Heart left ventricle (tissue), 16 donors: ENCODE measurements around the gene GRK5. TPM values are rescaled to one million over a fixed set of nuclear protein-coding genes. Genes with fewer than 3 reads are reported as not detected.
A peak's percentile ranks its signal among the peaks of the same experiment; 100 is the strongest.

ENCODE experiments used
- ATAC-seq, 4 donors: fragments of 200-7000 bp; cut with Tn5 transposase; one replicate each; pipeline ENCODE4 v1.9.1; 2020 to 2022; ENCODE audit warnings: moderate library complexity in 4 of 4, mild to moderate bottlenecking in 3 of 4, moderate number of reproducible peaks in 1 of 4
- DNase-seq, 5 donors: peaks; one replicate each; pipeline ENCODE4 v3.0.0-alpha.2; 2020
- H3K27ac ChIP-seq, 12 donors: fragments of 200-600 bp; sonication (generic) in 4 of 12; one replicate each; pipeline versions ENCODE4 v1.5.0 to v1.8.0; 2016 to 2022; ENCODE audit warnings: mild to moderate bottlenecking in 2 of 12
- H3K27me3 ChIP-seq, 9 donors: fragments of 200-600 bp; sonication (generic) in 2 of 9; one replicate each; pipeline versions ENCODE4 v1.5.1 to v1.8.0; 2016 to 2022; ENCODE audit warnings: mild to moderate bottlenecking in 3 of 9
- H3K36me3 ChIP-seq, 9 donors: fragments of 200-600 bp; sonication (generic) in 2 of 9; one replicate each; pipeline versions ENCODE4 v1.5.0 to v1.8.0; 2018 to 2022; ENCODE audit warnings: mild to moderate bottlenecking in 2 of 9
- H3K4me1 ChIP-seq, 12 donors: fragments of 200-600 bp; sonication (generic) in 4 of 12; one replicate each; pipeline versions ENCODE4 v1.5.0 to v1.8.0; 2016 to 2022; ENCODE audit warnings: mild to moderate bottlenecking in 3 of 12
- H3K4me3 ChIP-seq, 12 donors: fragments of 200-600 bp; sonication (generic) in 4 of 12; one replicate each; pipeline versions ENCODE4 v1.5.0 to v1.8.0; 2017 to 2022; ENCODE audit warnings: mild to moderate bottlenecking in 9 of 12, moderate library complexity in 4 of 12
- H3K9me3 ChIP-seq, 12 donors: fragments of 200-600 bp; sonication (generic) in 4 of 12; one replicate each; pipeline versions ENCODE4 v1.5.0 to v1.8.0; 2016 to 2022; ENCODE audit warnings: mild to moderate bottlenecking in 1 of 12
- POLR2A ChIP-seq, 2 donors: fragments of 450-650 bp; IDR thresholded peaks; one replicate each; pipeline ENCODE4 v1.6.1; 2017; ENCODE audit warnings: antibody characterized with exemption in 2 of 2, mild to moderate bottlenecking in 2 of 2, moderate library complexity in 2 of 2
- WGBS, 4 donors: extraction: QIAGEN DNeasy Blood & Tissue Kit in 2 of 4; methylation state at CpG; one replicate each; pipeline versions ENCODE4 v1.1.5 to v1.1.7; 2013 to 2018; 5-methylcytosine and 5-hydroxymethylcytosine counted together
- intact Hi-C, 10 donors: fragments of 100-400 bp; cut with DNase I; formaldehyde crosslinking; loops; one replicate each; pipeline versions ENCODE4 v1.11.1 to v1.14.2; 2022
- polyA plus RNA-seq, 2 donors: library from polyadenylated mRNA; stranded (reverse); fragments of 200-250 nt; gene quantifications; one replicate each; pipeline ENCODE4 v1.2.3, GENCODE V29; 2013
- total RNA-seq, 9 donors: library from RNA; depleted of rRNA in 2 of 9; stranded (reverse); fragments of >200 nt in 2 of 9; fragmentation: NEBNext Ultra II Directional in 3 of 9; extraction: Animal tissue kit (Norgen Biotek cat#: 25700) in 3 of 9; gene quantifications; one replicate each; pipeline versions ENCODE4 v1.1.0 to v1.2.4, GENCODE V29; 2016 to 2023
- TF ChIP-seq, protein P1 (sequence below), 12 donors: fragments of 200-600 bp; sonication (generic) in 4 of 12; IDR thresholded peaks; one replicate each; pipeline versions ENCODE4 v1.5.0 to v1.8.0; 2018 to 2022; ENCODE audit warnings: antibody characterized with exemption in 12 of 12, mild to moderate bottlenecking in 5 of 12
- donor health status: ischemic (EF 13 %, LVEDD 7.1; RV severe dilation, severe dysfunction).
- donor health status: healthy with polysubstance abuse.
- donor health status: DM: no; HTN: yes; CAD: no.
- donor health status: DM: no; HTN: no; CAD: no.
- donor health status: ischemic (EF 25% LVEDD 6.9; RV normal size, moderate dysfunction).
- donor health status: ischemic (EF 25% LVEDD 5.7; RV mildly dilated, moderate dysfunction).
- donor health status: healthy.
- donor health status: DM: yes; HTN: yes; CAD: no.
- donor health status: ischemic (EF 35%, LVEDD 5.7; RV mildly dilated, moderate dysfunction).
- donor health status: nonischemic (EF 11% LVEDD 7.7; RV severe dilation, severe dysfunction).
- donor health status: DM: yes; HTN: yes; CAD: no.
- donor health status: PGD.
- donor health status: ischemic (EF 29% LVEDD 5.4; RV normal size, mild dysfunction).
- donor health status: nonischemic (EF 23%, LVEDD 6.1; RV moderate dilation, normal function).

GRK5 gene
- total and polyA plus RNA-seq, 11 donors, result 13.1 to 58.0 (median 30.2) TPM

DNA sequence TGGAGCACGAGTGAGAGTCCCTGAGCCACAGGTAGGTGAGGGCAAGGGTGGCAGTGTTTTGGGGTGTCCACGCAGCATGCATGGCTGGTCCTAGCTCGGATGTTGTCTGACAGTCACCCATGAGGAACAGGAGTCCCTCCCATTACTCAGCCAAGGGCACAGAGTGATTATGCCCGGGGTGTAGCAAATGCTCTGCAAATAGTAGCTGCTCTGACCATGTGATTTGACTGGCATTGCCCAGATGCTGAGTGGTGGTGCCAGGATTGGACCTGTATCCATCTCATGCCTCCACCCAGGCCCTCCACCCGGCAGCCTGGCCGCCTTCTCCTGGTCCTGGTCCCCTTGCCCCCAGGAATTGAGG is 150.8 kb downstream of the GRK5 start:
- peak overlapping the region in 10 of 12 donors; percentile 3 to 70 (median 44) for H3K27ac ChIP-seq
- ATAC-seq, result peak; percentile 71 to 82 (median 80)
- peaks cover 0 to 58% (median 33%) of the 10 kb centered on the region in 12 donors for H3K4me1 ChIP-seq
- 54 to 70% (median 60%) methylated on average over 4 to 6 of the region's 6 CpGs for WGBS, 4 donors
- intact Hi-C loops, result loop anchor here in 1 of 10 donors (10.0 kb wide), 1 partner anchor 57 kb away; no protein-coding TSS in a partner anchor
- H3K4me3 ChIP-seq, result no peak overlapping the region
- H3K27me3 ChIP-seq, result no peaks in the 10 kb centered on the region
- peak in 3 of 5 donors; percentile 58 to 71 (median 66) for DNase-seq
- H3K36me3 ChIP-seq, result no peaks in the 10 kb centered on the region
- H3K9me3 ChIP-seq, result peaks cover 0 to 12% (median 6%) of the 10 kb centered on the region in 12 donors
- TF ChIP-seq POLR2A (IDR thresholded peaks at IDR 0.05), result no peak
- TF ChIP-seq, protein P1, sequence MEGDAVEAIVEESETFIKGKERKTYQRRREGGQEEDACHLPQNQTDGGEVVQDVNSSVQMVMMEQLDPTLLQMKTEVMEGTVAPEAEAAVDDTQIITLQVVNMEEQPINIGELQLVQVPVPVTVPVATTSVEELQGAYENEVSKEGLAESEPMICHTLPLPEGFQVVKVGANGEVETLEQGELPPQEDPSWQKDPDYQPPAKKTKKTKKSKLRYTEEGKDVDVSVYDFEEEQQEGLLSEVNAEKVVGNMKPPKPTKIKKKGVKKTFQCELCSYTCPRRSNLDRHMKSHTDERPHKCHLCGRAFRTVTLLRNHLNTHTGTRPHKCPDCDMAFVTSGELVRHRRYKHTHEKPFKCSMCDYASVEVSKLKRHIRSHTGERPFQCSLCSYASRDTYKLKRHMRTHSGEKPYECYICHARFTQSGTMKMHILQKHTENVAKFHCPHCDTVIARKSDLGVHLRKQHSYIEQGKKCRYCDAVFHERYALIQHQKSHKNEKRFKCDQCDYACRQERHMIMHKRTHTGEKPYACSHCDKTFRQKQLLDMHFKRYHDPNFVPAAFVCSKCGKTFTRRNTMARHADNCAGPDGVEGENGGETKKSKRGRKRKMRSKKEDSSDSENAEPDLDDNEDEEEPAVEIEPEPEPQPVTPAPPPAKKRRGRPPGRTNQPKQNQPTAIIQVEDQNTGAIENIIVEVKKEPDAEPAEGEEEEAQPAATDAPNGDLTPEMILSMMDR (IDR thresholded peaks at IDR 0.05), result no peak

DNA sequence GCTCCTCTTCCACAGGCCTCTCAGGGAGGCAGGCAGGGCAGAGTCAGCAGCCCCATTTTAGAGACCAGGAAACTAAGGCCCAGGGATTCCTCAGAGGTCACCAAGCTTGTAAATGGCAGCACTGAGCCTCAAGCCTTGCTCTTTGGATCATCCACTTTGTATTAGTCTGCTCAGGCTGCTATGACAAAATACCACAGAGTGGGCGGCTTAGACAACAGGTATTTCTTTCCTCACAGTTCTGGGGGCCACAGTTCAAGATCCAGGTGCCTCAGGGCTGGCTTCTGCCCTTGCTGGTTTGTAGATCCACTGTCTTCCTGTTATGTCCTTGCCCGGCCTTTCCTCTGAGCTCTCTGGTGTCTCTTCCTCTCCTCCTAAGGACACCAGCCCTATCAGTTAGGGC is 151.2 kb downstream of the GRK5 start:
- no peaks in the 10 kb centered on the region for H3K36me3 ChIP-seq
- intact Hi-C loops, result loop anchor here in 1 of 10 donors (10.0 kb wide), 1 partner anchor 56 kb away; no protein-coding TSS in a partner anchor
- H3K4me1 ChIP-seq, result peaks cover 0 to 57% (median 30%) of the 10 kb centered on the region in 12 donors
- no peak overlapping the region for H3K4me3 ChIP-seq
- TF ChIP-seq, protein P1 (IDR thresholded peaks at IDR 0.05), result no peak
- TF ChIP-seq POLR2A (IDR thresholded peaks at IDR 0.05), result no peak
- DNase-seq, result peak in 2 of 5 donors; percentile 6 to 13
- no peaks in the 10 kb centered on the region for H3K27me3 ChIP-seq
- H3K27ac ChIP-seq, result peak overlapping the region in 5 of 12 donors; percentile 5 to 70 (median 65)
- WGBS, 4 donors, result 82 to 97% (median 95%) methylated on average over 2 of the region's 2 CpGs
- H3K9me3 ChIP-seq, result peaks cover 0 to 12% (median 6%) of the 10 kb centered on the region in 12 donors
- ATAC-seq, result no peak

DNA sequence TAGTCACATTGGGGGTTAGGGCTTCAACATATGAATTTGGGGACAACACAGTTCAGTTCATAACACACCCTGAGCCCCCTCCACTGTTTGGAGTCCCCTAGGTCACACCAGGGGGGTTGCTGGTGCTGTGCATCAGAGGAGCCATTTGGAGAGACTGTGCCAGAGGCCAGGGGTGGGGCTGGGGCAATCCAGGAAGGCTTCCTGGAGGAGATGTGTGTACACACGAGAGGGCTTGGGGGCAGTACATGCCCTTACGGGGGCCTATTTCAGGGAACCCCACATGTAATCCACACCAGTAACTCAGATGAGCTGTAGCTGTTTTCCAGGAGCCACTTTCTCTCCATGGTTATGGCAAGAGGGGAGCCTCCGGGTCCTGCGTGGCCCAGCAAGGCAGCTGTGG is 151.7 kb downstream of the GRK5 start:
- H3K4me1 ChIP-seq, result peaks cover 0 to 62% (median 33%) of the 10 kb centered on the region in 12 donors
- WGBS, 4 donors, result 87 to 100% (median 96%) methylated on average over 3 to 4 of the region's 4 CpGs
- H3K4me3 ChIP-seq, result no peak overlapping the region
- no peaks in the 10 kb centered on the region for H3K36me3 ChIP-seq
- DNase-seq (peak in 2 of 5 donors; percentile 5 to 16), ATAC-seq (no peak)
- H3K9me3 ChIP-seq, result peaks cover 0 to 12% (median 6%) of the 10 kb centered on the region in 12 donors
- TF ChIP-seq POLR2A (IDR thresholded peaks at IDR 0.05), result no peak
- TF ChIP-seq, protein P1 (IDR thresholded peaks at IDR 0.05), result no peak
- H3K27me3 ChIP-seq, result no peaks in the 10 kb centered on the region
- intact Hi-C loops, result loop anchor here in 1 of 10 donors (10.0 kb wide), 1 partner anchor 56 kb away; no protein-coding TSS in a partner anchor
- peak overlapping the region in 2 of 12 donors; percentile 20 to 65 for H3K27ac ChIP-seq

DNA sequence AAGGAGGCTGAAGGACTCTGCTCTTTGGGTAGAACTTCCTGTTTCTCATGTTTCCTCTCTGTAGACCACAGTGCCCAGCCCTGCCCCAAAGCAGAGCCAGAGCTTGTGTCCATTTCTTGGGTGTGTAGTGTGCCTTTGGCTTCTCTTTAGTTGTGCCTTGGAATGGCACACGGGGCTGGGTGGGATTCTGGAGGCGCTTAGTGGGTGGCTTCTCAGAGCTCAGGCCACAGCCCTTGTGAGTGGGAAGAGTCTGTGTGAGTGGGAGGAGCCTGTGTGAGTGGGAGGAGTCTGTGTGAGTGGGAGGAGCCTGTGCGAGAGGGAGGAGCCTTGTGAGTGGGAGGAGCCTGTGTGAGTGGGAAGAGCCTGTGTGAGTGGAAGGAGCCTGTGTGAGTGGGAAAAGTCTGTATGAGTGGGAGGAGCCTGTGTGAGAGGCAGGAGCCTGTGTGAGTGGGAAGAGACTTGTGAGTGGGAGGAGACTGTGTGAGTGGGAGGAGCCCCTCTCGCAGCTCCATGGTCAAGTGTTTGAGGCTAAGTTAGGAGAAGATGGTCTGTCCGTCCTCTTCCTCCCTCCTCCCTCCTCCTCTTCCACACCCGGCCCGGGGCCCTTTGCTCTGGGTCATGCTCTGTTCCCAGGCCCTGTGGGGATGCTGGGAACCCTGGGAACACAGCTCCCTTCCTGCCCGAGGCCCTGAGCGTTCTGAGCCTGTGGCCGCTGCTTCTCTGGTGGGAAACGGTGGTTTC is 153.0 kb downstream of the GRK5 start:
- H3K4me3 ChIP-seq, result no peak overlapping the region
- peaks cover 0 to 75% (median 44%) of the 10 kb centered on the region in 12 donors for H3K4me1 ChIP-seq
- peak; percentile 20 to 52 (median 44) for ATAC-seq
- no peaks in the 10 kb centered on the region for H3K27me3 ChIP-seq
- peak; percentile 62 to 84 (median 69) for DNase-seq
- intact Hi-C loops, result loop anchor here in 1 of 10 donors (5.0 kb wide), 1 partner anchor 52 kb away; no protein-coding TSS in a partner anchor
- H3K27ac ChIP-seq, result peak overlapping the region in 10 of 12 donors; percentile 33 to 67 (median 48)
- H3K36me3 ChIP-seq, result no peaks in the 10 kb centered on the region
- WGBS, 4 donors, result 64 to 72% (median 71%) methylated on average over 11 of the region's 11 CpGs
- no peak for TF ChIP-seq POLR2A (IDR thresholded peaks at IDR 0.05)
- TF ChIP-seq, protein P1 (IDR thresholded peaks at IDR 0.05), result no peak
- H3K9me3 ChIP-seq, result peaks cover 0 to 11% (median 6%) of the 10 kb centered on the region in 12 donors
